Trophoblast cell (in vitro differentiated cells and primary cell): ENCODE data around the gene RBMS1.
A peak's percentile ranks its signal among the peaks of the same experiment; 100 is the strongest.

ENCODE experiments used
- DNase-seq, 2 donors: peaks; one replicate each; pipeline ENCODE4 v3.0.0-alpha.2; 2016
- H2AFZ ChIP-seq: 2 replicates; pipeline ENCODE4 v1.6.1; 2013; ENCODE audit warnings: low read length, moderate library complexity, mild to moderate bottlenecking; ENCODE audit not compliant: insufficient read depth, poor library complexity
- H2AK5ac ChIP-seq: 2 replicates; pipeline ENCODE4 v1.6.1; 2013; ENCODE audit warnings: mild to moderate bottlenecking, low read length
- H2BK120ac ChIP-seq: 2 replicates; pipeline ENCODE4 v1.6.1; 2013; ENCODE audit warnings: low read length, mild to moderate bottlenecking, moderate library complexity; ENCODE audit not compliant: insufficient read depth, poor library complexity
- H2BK12ac ChIP-seq: 2 replicates; pipeline ENCODE4 v1.6.1; 2013; ENCODE audit warnings: mild to moderate bottlenecking, low read length, moderate library complexity
- H2BK5ac ChIP-seq: 2 replicates; pipeline ENCODE4 v1.6.1; 2013; ENCODE audit warnings: low read length, low read depth, moderate library complexity, mild to moderate bottlenecking; ENCODE audit not compliant: poor library complexity
- H3K14ac ChIP-seq: 2 replicates; pipeline ENCODE4 v1.6.1; 2013; ENCODE audit warnings: mild to moderate bottlenecking, low read length
- H3K18ac ChIP-seq: 2 replicates; pipeline ENCODE4 v1.6.1; 2013; ENCODE audit warnings: mild to moderate bottlenecking, low read length
- H3K23ac ChIP-seq: 2 replicates; pipeline ENCODE4 v1.6.1; 2013; ENCODE audit warnings: low read length
- H3K27ac ChIP-seq: 2 replicates; pipeline ENCODE4 v1.5.1; 2013; ENCODE audit warnings: low read depth, mild to moderate bottlenecking, inconsistent platforms, low read length, moderate library complexity
- H3K27me3 ChIP-seq: 2 replicates; pipeline ENCODE4 v1.6.1; 2013; ENCODE audit warnings: inconsistent platforms, mild to moderate bottlenecking, low read length, moderate library complexity; ENCODE audit not compliant: insufficient read depth
- H3K36me3 ChIP-seq, 2 experiments: 1 replicate in 1 of 2; 2 replicates in 1 of 2; pipeline ENCODE4 v1.6.1; 2013; ENCODE audit warnings: low read length in 2 of 2, mild to moderate bottlenecking in 2 of 2, moderate library complexity in 1 of 2; ENCODE audit not compliant: insufficient read depth in 2 of 2, control insufficient read depth in 1 of 2
- H3K4ac ChIP-seq: 2 replicates; pipeline ENCODE4 v1.6.1; 2013; ENCODE audit warnings: low read depth, mild to moderate bottlenecking, low read length, moderate library complexity
- H3K4me1 ChIP-seq, 2 experiments: 1 replicate in 1 of 2; 2 replicates in 1 of 2; pipeline ENCODE4 v1.6.1; 2013; ENCODE audit warnings: low read length in 2 of 2, mild to moderate bottlenecking in 2 of 2, moderate library complexity in 1 of 2; ENCODE audit not compliant: insufficient read depth in 2 of 2, control insufficient read depth in 1 of 2
- H3K4me2 ChIP-seq: 2 replicates; pipeline ENCODE4 v1.6.1; 2013; ENCODE audit warnings: inconsistent platforms, mild to moderate bottlenecking, low read length, moderate library complexity
- H3K4me3 ChIP-seq: 2 replicates; pipeline ENCODE4 v1.5.1; 2013; ENCODE audit warnings: mild to moderate bottlenecking, low read depth, low read length, inconsistent platforms
- H3K79me1 ChIP-seq: one replicate; pipeline ENCODE4 v1.6.1; 2013; ENCODE audit warnings: low read length
- H3K79me2 ChIP-seq: 2 replicates; pipeline ENCODE4 v1.6.1; 2013; ENCODE audit warnings: low read length, mild to moderate bottlenecking; ENCODE audit not compliant: control insufficient read depth, insufficient read depth, poor library complexity
- H3K9ac ChIP-seq: 2 replicates; pipeline ENCODE4 v1.6.1; 2013; ENCODE audit warnings: mild to moderate bottlenecking, low read length
- H3K9me3 ChIP-seq: 2 replicates; pipeline ENCODE4 v1.6.1; 2013; ENCODE audit warnings: low read depth, mild to moderate bottlenecking, control low read depth, inconsistent platforms, low read length; ENCODE audit not compliant: insufficient read depth
- H4K12ac ChIP-seq: 2 replicates; pipeline ENCODE4 v1.6.1; 2013; ENCODE audit warnings: low read depth, mild to moderate bottlenecking, low read length, moderate library complexity
- H4K8ac ChIP-seq: 2 replicates; pipeline ENCODE4 v1.6.1; 2013; ENCODE audit warnings: low read depth, mild to moderate bottlenecking, low read length, moderate library complexity
- H4K91ac ChIP-seq: one replicate; pipeline ENCODE4 v1.6.1; 2013; ENCODE audit warnings: low read depth, mild to moderate bottlenecking, low read length, moderate library complexity
- WGBS: extraction: QIAGEN DNeasy Blood & Tissue Kit; methylation state at CpG from one replicate; pipeline ENCODE4 v1.1.7; 2013; ENCODE audit warnings: missing lambda C conversion rate; ENCODE audit not compliant: insufficient read length, insufficient coverage; ENCODE audit errors: extremely low coverage; 5-methylcytosine and 5-hydroxymethylcytosine counted together

The RBMS1 gene

GRCh38 chr2:160254189-160254762, 239.3 kb downstream of the RBMS1 start:
- H3K79me2 ChIP-seq = peaks cover 2% of the 10 kb centered on the region
- peaks cover 4 to 20% of the 10 kb centered on the region in 2 experiments for H3K4me1 ChIP-seq
- no peak overlapping the region for H3K18ac ChIP-seq
- H3K9ac ChIP-seq = no peak overlapping the region
- H3K27ac ChIP-seq = peak overlapping the region; percentile 87
- H3K14ac ChIP-seq = no peak overlapping the region
- peak overlapping the region; percentile 61 for H4K91ac ChIP-seq
- H3K27me3 ChIP-seq = no peaks in the 10 kb centered on the region
- no peak overlapping the region for H3K4me3 ChIP-seq
- H2AK5ac ChIP-seq = peak overlapping the region; percentile 72
- peak overlapping the region; percentile 46 for H2BK5ac ChIP-seq
- H3K4ac ChIP-seq = peak overlapping the region; percentile 76
- H4K8ac ChIP-seq = no peak overlapping the region
- H2BK120ac ChIP-seq = no peak overlapping the region
- H4K12ac ChIP-seq = no peak overlapping the region
- H3K79me1 ChIP-seq = peaks cover 34% of the 10 kb centered on the region
- no peaks in the 10 kb centered on the region for H3K36me3 ChIP-seq
- H3K23ac ChIP-seq = no peak overlapping the region
- no peak overlapping the region for H3K4me2 ChIP-seq
- H2BK12ac ChIP-seq = peak overlapping the region; percentile 89
- no peaks in the 10 kb centered on the region for H3K9me3 ChIP-seq
- no peak overlapping the region for H2AFZ ChIP-seq
- WGBS = no CpG with 5 or more reads among the region's 6 CpGs
- DNase-seq = no peak

- H3K79me1 ChIP-seq = peaks cover 37% of the 10 kb centered on the region
- H2AK5ac ChIP-seq = no peak overlapping the region
- H2BK5ac ChIP-seq = peak overlapping the region; percentile 57
- H3K23ac ChIP-seq = no peak overlapping the region
- H4K12ac ChIP-seq = no peak overlapping the region
- H4K8ac ChIP-seq = no peak overlapping the region
- H2BK12ac ChIP-seq = no peak overlapping the region
- H3K27ac ChIP-seq = peak overlapping the region; percentile 87
- no peak overlapping the region for H3K4me3 ChIP-seq
- no CpG with 5 or more reads among the region's 9 CpGs for WGBS
- no peak overlapping the region for H3K4ac ChIP-seq
- no peak overlapping the region for H2AFZ ChIP-seq
- peaks cover 2% of the 10 kb centered on the region for H3K79me2 ChIP-seq
- no peaks in the 10 kb centered on the region for H3K36me3 ChIP-seq
- H3K9ac ChIP-seq = no peak overlapping the region
- no peak overlapping the region for H3K14ac ChIP-seq
- peaks cover 4 to 20% of the 10 kb centered on the region in 2 experiments for H3K4me1 ChIP-seq
- no peak for DNase-seq
- no peak overlapping the region for H3K18ac ChIP-seq
- H4K91ac ChIP-seq = peak overlapping the region; percentile 45
- H3K9me3 ChIP-seq = no peaks in the 10 kb centered on the region
- no peak overlapping the region for H3K4me2 ChIP-seq
- H2BK120ac ChIP-seq = peak overlapping the region; percentile 43
- no peaks in the 10 kb centered on the region for H3K27me3 ChIP-seq
Measured at GRCh38 chr2:160253440-160254188, 240.0 kb downstream of the RBMS1 start.

- H3K79me1 ChIP-seq = peaks cover 38% of the 10 kb centered on the region
- H3K4ac ChIP-seq = no peak overlapping the region
- no peak overlapping the region for H2BK5ac ChIP-seq
- no peaks in the 10 kb centered on the region for H3K9me3 ChIP-seq
- no peak overlapping the region for H2BK120ac ChIP-seq
- DNase-seq = no peak
- WGBS = no CpG with 5 or more reads among the region's 1 CpG
- H3K27me3 ChIP-seq = no peaks in the 10 kb centered on the region
- H2BK12ac ChIP-seq = no peak overlapping the region
- H4K91ac ChIP-seq = no peak overlapping the region
- no peak overlapping the region for H3K4me2 ChIP-seq
- H3K27ac ChIP-seq = no peak overlapping the region
- H3K18ac ChIP-seq = no peak overlapping the region
- H3K36me3 ChIP-seq = no peaks in the 10 kb centered on the region
- H3K79me2 ChIP-seq = peaks cover 2% of the 10 kb centered on the region
- H3K23ac ChIP-seq = no peak overlapping the region
- no peak overlapping the region for H2AK5ac ChIP-seq
- H2AFZ ChIP-seq = no peak overlapping the region
- no peak overlapping the region for H4K12ac ChIP-seq
- H3K4me1 ChIP-seq = peaks cover 4 to 14% of the 10 kb centered on the region in 2 experiments
- no peak overlapping the region for H3K14ac ChIP-seq
- no peak overlapping the region for H3K9ac ChIP-seq
- no peak overlapping the region for H4K8ac ChIP-seq
- no peak overlapping the region for H3K4me3 ChIP-seq
Measured at GRCh38 chr2:160252900-160253299, 240.7 kb downstream of the RBMS1 start.

DNA sequence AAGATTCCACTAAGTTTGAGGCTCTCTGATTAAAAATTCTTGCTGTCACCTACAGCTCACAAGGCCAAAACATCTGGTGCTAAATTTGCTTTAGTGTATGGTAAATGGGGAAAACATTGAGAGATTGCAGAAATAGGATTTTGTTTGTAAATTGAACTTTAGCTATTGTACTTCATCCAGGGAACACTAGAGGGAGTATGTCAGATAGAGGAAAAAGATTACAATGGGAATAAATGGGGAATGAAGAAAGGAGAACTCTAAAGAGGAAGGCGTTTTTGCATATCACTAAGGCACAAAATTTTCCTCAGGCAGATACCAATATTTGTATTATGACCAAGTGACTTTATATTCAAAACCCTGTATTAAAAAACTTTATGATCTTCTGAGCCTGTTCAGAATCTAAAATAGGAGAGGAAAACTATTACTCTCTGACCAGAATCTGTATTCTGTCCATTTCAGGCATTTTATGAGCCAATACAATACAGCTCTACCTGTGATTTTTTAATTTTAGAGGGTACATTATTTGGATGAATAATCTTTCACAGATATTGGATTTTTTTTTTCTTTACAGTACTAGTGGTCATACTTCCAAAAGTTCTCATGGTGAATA, 241.2 kb downstream of the RBMS1 start:
- H4K8ac ChIP-seq = no peak overlapping the region
- no peak overlapping the region for H3K4ac ChIP-seq
- H3K9ac ChIP-seq = no peak overlapping the region
- no CpG with 5 or more reads among the region's 1 CpG for WGBS
- H3K27me3 ChIP-seq = no peaks in the 10 kb centered on the region
- no peak overlapping the region for H2AK5ac ChIP-seq
- no peak overlapping the region for H3K27ac ChIP-seq
- no peak overlapping the region for H2BK12ac ChIP-seq
- H2BK120ac ChIP-seq = no peak overlapping the region
- no peak overlapping the region for H3K23ac ChIP-seq
- no peak overlapping the region for H3K14ac ChIP-seq
- no peaks in the 10 kb centered on the region for H3K9me3 ChIP-seq
- no peak overlapping the region for H3K4me3 ChIP-seq
- peak in 1 of 2 donors; percentile 77 for DNase-seq
- no peaks in the 10 kb centered on the region for H3K36me3 ChIP-seq
- no peak overlapping the region for H4K91ac ChIP-seq
- no peak overlapping the region for H4K12ac ChIP-seq
- H3K79me1 ChIP-seq = peaks cover 40% of the 10 kb centered on the region
- H3K79me2 ChIP-seq = peaks cover 2% of the 10 kb centered on the region
- no peak overlapping the region for H2BK5ac ChIP-seq
- H3K4me1 ChIP-seq = peaks cover 7 to 16% of the 10 kb centered on the region in 2 experiments
- no peak overlapping the region for H3K4me2 ChIP-seq
- H2AFZ ChIP-seq = no peak overlapping the region
- no peak overlapping the region for H3K18ac ChIP-seq
